ENCODE measurements around the gene BMP3.

DNA sequence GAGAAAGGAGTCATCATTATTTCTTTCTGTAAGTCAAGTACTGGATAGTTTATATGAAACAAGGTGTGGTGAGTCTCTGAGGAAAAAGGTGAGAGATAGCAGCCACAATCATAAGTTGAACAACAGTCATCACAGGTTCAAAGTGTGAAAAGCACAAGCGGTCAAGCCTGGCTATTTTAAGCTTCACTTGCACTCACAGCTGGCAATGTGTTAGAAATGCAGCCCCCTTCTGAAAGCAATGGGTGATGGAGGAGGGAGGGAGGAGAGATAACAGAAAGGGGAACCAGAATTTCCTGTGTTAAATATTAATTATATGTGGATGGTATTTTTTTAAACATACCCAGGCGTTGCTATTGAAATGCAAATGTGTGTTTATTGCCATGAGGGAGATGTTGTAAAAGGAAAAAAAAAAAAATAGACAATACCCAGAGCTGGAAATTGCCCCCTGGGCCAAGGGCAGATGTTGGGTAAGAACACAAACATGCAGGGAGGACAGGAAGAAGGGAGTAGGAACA lies 26.9 kb upstream of the BMP3 start:
- TF ChIP-seq, protein P1, sequence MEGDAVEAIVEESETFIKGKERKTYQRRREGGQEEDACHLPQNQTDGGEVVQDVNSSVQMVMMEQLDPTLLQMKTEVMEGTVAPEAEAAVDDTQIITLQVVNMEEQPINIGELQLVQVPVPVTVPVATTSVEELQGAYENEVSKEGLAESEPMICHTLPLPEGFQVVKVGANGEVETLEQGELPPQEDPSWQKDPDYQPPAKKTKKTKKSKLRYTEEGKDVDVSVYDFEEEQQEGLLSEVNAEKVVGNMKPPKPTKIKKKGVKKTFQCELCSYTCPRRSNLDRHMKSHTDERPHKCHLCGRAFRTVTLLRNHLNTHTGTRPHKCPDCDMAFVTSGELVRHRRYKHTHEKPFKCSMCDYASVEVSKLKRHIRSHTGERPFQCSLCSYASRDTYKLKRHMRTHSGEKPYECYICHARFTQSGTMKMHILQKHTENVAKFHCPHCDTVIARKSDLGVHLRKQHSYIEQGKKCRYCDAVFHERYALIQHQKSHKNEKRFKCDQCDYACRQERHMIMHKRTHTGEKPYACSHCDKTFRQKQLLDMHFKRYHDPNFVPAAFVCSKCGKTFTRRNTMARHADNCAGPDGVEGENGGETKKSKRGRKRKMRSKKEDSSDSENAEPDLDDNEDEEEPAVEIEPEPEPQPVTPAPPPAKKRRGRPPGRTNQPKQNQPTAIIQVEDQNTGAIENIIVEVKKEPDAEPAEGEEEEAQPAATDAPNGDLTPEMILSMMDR (conservative IDR thresholded peaks at IDR 0.05; ENCODE audit: low read depth, low read length): no peak
- TF ChIP-seq EZH2phosphoT487 (IDR thresholded peaks at IDR 0.05; ENCODE audit: borderline replicate concordance, low read length): no peak
